ENCODE measurements around the gene ELF2. TPM values are rescaled to one million over a fixed set of nuclear protein-coding genes. Genes with fewer than 3 reads are reported as not detected.

ELF2 gene
- total and polyA plus RNA-seq, 2 experiments from 2014 or later = 38.2 to 48.8 TPM

DNA sequence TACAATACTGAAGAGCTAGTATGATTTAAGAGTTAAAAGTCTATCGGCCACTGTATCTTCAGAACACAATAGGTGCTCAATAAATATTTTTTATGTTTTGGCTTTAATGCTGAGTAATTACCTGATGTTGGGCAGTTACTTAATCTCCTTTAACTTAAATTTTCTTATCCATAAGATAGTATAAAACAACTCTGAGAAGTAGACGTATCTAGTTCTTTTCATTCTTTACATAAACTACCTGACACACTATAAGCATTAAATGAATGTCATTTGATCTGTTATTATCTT lies 22.9 kb downstream of the ELF2 start (continued):
- TF ChIP-seq, protein P1, sequence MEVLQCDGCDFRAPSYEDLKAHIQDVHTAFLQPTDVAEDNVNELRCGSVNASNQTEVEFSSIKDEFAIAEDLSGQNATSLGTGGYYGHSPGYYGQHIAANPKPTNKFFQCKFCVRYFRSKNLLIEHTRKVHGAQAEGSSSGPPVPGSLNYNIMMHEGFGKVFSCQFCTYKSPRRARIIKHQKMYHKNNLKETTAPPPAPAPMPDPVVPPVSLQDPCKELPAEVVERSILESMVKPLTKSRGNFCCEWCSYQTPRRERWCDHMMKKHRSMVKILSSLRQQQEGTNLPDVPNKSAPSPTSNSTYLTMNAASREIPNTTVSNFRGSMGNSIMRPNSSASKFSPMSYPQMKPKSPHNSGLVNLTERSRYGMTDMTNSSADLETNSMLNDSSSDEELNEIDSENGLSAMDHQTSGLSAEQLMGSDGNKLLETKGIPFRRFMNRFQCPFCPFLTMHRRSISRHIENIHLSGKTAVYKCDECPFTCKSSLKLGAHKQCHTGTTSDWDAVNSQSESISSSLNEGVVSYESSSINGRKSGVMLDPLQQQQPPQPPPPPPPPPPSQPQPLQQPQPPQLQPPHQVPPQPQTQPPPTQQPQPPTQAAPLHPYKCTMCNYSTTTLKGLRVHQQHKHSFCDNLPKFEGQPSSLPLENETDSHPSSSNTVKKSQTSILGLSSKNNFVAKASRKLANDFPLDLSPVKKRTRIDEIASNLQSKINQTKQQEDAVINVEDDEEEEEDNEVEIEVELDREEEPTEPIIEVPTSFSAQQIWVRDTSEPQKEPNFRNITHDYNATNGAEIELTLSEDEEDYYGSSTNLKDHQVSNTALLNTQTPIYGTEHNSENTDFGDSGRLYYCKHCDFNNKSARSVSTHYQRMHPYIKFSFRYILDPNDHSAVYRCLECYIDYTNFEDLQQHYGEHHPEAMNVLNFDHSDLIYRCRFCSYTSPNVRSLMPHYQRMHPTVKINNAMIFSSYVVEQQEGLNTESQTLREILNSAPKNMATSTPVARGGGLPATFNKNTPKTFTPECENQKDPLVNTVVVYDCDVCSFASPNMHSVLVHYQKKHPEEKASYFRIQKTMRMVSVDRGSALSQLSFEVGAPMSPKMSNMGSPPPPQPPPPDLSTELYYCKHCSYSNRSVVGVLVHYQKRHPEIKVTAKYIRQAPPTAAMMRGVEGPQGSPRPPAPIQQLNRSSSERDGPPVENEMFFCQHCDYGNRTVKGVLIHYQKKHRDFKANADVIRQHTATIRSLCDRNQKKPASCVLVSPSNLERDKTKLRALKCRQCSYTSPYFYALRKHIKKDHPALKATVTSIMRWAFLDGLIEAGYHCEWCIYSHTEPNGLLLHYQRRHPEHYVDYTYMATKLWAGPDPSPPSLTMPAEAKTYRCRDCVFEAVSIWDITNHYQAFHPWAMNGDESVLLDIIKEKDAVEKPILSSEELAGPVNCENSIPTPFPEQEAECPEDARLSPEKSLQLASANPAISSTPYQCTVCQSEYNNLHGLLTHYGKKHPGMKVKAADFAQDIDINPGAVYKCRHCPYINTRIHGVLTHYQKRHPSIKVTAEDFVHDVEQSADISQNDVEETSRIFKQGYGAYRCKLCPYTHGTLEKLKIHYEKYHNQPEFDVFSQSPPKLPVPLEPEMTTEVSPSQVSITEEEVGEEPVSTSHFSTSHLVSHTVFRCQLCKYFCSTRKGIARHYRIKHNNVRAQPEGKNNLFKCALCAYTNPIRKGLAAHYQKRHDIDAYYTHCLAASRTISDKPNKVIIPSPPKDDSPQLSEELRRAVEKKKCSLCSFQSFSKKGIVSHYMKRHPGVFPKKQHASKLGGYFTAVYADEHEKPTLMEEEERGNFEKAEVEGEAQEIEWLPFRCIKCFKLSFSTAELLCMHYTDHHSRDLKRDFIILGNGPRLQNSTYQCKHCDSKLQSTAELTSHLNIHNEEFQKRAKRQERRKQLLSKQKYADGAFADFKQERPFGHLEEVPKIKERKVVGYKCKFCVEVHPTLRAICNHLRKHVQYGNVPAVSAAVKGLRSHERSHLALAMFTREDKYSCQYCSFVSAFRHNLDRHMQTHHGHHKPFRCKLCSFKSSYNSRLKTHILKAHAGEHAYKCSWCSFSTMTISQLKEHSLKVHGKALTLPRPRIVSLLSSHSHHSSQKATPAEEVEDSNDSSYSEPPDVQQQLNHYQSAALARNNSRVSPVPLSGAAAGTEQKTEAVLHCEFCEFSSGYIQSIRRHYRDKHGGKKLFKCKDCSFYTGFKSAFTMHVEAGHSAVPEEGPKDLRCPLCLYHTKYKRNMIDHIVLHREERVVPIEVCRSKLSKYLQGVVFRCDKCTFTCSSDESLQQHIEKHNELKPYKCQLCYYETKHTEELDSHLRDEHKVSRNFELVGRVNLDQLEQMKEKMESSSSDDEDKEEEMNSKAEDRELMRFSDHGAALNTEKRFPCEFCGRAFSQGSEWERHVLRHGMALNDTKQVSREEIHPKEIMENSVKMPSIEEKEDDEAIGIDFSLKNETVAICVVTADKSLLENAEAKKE (CRISPR knock-in tag; IDR thresholded peaks at IDR 0.05) = no peak
- TF ChIP-seq POLR2AphosphoS5 (IDR thresholded peaks at IDR 0.05; ENCODE audit: low read depth) (no peak), EZH2 (IDR thresholded peaks at IDR 0.05; ENCODE audit: low read depth, unreplicated experiment) (no peak), EZH2phosphoT487 (IDR thresholded peaks at IDR 0.05; ENCODE audit: unreplicated experiment) (no peak), ZNF331 (CRISPR knock-in tag; IDR thresholded peaks at IDR 0.05; ENCODE audit: low read depth) (no peak), ZNF114 (CRISPR knock-in tag; IDR thresholded peaks at IDR 0.05) (no peak)
- TF ChIP-seq, protein P2, sequence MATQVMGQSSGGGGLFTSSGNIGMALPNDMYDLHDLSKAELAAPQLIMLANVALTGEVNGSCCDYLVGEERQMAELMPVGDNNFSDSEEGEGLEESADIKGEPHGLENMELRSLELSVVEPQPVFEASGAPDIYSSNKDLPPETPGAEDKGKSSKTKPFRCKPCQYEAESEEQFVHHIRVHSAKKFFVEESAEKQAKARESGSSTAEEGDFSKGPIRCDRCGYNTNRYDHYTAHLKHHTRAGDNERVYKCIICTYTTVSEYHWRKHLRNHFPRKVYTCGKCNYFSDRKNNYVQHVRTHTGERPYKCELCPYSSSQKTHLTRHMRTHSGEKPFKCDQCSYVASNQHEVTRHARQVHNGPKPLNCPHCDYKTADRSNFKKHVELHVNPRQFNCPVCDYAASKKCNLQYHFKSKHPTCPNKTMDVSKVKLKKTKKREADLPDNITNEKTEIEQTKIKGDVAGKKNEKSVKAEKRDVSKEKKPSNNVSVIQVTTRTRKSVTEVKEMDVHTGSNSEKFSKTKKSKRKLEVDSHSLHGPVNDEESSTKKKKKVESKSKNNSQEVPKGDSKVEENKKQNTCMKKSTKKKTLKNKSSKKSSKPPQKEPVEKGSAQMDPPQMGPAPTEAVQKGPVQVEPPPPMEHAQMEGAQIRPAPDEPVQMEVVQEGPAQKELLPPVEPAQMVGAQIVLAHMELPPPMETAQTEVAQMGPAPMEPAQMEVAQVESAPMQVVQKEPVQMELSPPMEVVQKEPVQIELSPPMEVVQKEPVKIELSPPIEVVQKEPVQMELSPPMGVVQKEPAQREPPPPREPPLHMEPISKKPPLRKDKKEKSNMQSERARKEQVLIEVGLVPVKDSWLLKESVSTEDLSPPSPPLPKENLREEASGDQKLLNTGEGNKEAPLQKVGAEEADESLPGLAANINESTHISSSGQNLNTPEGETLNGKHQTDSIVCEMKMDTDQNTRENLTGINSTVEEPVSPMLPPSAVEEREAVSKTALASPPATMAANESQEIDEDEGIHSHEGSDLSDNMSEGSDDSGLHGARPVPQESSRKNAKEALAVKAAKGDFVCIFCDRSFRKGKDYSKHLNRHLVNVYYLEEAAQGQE (IDR thresholded peaks at IDR 0.05; ENCODE audit: unreplicated experiment) = no peak
- TF ChIP-seq, protein P3, sequence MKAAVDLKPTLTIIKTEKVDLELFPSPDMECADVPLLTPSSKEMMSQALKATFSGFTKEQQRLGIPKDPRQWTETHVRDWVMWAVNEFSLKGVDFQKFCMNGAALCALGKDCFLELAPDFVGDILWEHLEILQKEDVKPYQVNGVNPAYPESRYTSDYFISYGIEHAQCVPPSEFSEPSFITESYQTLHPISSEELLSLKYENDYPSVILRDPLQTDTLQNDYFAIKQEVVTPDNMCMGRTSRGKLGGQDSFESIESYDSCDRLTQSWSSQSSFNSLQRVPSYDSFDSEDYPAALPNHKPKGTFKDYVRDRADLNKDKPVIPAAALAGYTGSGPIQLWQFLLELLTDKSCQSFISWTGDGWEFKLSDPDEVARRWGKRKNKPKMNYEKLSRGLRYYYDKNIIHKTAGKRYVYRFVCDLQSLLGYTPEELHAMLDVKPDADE (IDR thresholded peaks at IDR 0.05) = no peak
